A549 treated with dexamethasone at 1 μM for 4 hours (cell line): ENCODE data around the gene LHB. TPM values are rescaled to one million over a fixed set of nuclear protein-coding genes. Genes with fewer than 3 reads are reported as not detected.

ENCODE experiments used
- total RNA-seq: library from RNA; stranded (reverse); fragments of 200-300 nt; extraction: Qiagen RNA extraction; gene quantifications from 5 replicates; pipeline ENCODE4 v1.2.3, GENCODE V29; 2022

LHB gene
- 0.19 TPM in 1 of 5 replicates, not detected in the others for total RNA-seq

DNA sequence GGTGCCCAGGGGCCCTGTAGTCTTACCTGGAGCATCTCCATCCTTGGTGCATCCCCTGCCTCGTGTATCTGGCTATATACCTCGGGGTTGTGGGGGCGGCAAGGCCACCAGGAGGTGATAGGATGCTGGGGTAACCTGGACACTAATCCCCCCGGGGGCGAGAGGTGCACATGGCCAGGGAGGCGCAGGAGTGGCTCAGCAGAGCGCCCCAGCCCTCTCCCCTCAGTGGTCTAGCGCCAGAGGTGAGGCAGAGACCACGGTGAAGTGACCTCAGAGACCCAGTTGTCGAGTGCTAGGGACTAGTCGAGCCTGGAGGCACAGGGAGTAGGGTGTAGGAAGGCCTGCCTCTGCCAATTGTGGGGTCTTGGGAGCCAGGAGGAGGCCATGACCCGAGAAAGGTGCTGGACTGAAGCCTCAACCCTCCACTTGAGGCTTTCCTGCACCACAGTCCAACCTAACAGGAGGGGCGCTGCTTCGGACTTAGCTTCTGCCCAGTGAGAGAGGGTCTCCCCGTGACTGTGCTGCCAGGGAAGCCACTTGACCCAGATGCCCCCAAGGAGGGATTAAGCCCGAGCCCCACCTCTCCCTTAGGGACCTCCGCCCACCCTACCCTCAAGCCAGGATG, at the start of gene LHB:
TSS of gene LHB (minus strand) at position 51 of the 625 bp plus-strand sequence. CDS start at position 41, 10 bp downstream.

GRCh38 chr19:49064768-49065611, 48.1 kb upstream of the LHB start, which contains the start of gene NTF4:
Gene NTF4 (minus strand): TSS chr19:49064818. CDS start chr19:49061997, 2,821 bp downstream.

DNA sequence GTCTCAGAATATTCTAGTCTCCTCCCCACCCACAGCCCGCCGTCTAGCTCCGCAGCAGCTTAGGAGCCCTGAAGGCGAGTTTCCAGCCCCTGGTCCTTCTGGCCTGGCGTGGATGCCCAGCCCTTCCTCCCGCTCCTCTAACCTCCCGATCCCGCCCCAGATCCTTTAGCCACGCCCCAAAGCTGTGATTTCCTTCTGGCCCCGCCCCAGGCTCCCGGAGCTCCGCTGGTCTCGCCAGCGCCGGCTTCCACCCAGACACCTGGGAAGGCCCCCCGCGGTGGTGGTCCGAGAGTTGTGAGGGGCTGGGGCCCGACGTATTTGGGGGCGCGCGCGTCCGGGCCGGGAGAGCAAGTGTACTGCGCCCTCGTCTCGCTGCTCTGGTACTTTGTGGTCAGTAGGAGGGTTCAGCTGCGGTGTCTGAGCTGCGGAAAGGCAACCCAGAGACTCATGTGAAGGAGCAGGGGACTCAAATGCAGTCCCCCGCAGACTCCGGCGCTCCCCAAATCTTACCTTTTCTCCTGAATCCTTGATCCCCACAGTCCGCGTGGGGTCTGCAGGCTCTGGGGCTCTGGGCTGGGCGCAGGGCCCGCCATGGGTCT, 40.8 kb upstream of the LHB start, which contains the start of gene CGB7:
TSS of gene CGB7 (minus strand) at position 114 of the 599 bp plus-strand sequence. CDS start 2,374 bp downstream, outside the sequence.

DNA sequence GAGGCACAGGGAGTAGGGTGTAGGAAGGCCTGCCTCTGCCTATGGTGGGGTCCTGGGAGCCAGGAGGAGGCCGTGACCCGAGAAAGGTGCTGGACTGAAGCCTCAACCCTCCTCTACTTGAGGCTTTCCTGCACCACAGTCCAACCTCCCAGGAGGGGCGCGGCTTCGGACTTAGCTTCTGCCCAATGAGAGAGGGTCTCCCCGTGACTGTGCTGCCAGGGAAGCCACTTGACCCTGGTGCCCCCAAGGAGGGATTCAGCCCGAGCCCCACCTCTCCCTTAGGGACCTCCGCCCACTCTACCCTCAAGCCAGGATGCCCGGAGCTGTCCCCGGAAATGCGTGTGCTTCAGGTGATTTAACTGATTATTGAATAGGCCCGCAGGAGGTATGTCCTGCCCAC, 32.1 kb upstream of the LHB start, which contains the start of gene CGB8:
TSS of gene CGB8 (minus strand) at position 101 of the 400 bp plus-strand sequence. CDS start 372 bp downstream, outside the sequence.

GRCh38 chr19:49043548-49043947, 26.7 kb upstream of the LHB start, which contains the start of gene CGB5:
Gene CGB5 (plus strand): TSS chr19:49043848. CDS start chr19:49044210, 362 bp downstream.

GRCh38 chr19:49036815-49037214, 19.9 kb upstream of the LHB start, which contains the start of gene CGB1:
Gene CGB1 (minus strand): TSS chr19:49036895. CDS start chr19:49036711, 184 bp downstream.

DNA sequence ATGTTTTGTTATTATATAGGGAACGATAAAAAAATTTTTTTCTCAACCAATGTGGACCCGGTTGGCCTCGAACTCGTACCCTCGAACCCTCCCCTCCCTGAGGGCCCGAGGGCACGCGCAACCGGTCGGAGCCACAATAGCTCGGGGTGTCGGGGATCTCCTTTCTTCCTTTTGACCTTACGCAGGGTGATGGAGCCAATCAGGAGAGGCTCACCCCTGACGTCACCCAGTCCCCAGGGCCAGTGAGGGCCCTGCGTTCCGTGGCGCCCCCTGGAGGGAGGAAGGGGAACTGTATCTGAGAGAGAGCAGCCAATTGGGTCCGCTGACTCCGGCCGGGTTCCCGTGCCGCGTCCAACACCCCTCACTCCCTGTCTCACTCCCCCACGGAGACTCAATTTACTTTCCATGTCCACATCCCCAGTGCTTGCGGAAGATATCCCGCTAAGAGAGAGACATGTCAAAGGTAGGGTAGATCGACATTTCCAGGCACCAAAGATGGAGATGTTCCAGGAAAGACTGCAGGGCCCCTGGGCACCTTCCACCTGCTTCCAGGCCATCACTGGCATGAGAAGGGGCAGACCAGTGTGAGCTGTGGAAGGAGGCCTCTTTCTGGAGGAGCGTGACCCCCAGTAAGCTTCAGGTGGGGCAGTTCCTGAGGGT, 14.9 kb upstream of the LHB start, which contains the start of gene CGB2:
TSS of gene CGB2 (plus strand) at position 249 of the 660 bp plus-strand sequence. CDS start at position 455, 206 bp downstream.

DNA sequence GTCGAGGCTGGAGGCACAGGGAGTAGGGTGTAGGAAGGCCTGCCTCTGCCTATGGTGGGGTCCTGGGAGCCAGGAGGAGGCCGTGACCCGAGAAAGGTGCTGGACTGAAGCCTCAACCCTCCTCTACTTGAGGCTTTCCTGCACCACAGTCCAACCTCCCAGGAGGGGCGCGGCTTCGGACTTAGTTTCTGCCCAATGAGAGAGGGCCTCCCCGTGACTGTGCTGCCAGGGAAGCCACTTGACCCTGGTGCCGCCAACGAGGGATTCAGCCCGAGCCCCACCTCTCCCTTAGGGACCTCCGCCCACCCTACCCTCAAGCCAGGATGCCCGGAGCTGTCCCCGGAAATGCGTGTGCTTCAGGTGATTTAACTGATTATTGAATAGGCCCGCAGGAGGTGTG, 7.3 kb upstream of the LHB start, which contains the start of gene CGB3:
TSS of gene CGB3 (minus strand) at position 101 of the 400 bp plus-strand sequence. CDS start 362 bp downstream, outside the sequence.

GRCh38 chr19:48993175-48994034, 23.5 kb downstream of the LHB start, which contains the start of the genes GYS1 and RUVBL2:
Gene GYS1 (minus strand): TSS chr19:48993309. CDS start chr19:48993112, 197 bp downstream.
Gene RUVBL2 (plus strand): TSS chr19:48993887. CDS start chr19:48993912, 25 bp downstream.

Other genes starting within 250 kb of the LHB start
- gene BCAT2, start 206.1 kb downstream of the LHB start, total RNA-seq, result 48.8 to 56.6 TPM (median 56.3 TPM) in 5 replicates
- 12.1 to 15.5 TPM (median 13.1 TPM) in 5 replicates for gene HSD17B14, start 180.6 kb downstream of the LHB start, total RNA-seq
- gene PLEKHA4, start 148.5 kb downstream of the LHB start, total RNA-seq, result 1.3 to 1.5 TPM (median 1.4 TPM) in 5 replicates
- 76.6 to 102 TPM (median 92.1 TPM) in 5 replicates for gene PPP1R15A, start 144.7 kb downstream of the LHB start, total RNA-seq
- not detected in 5 replicates for gene TULP2, start 118.3 kb downstream of the LHB start, total RNA-seq
- 182 to 210 TPM (median 199 TPM) in 5 replicates for gene NUCB1, start 116.8 kb downstream of the LHB start, total RNA-seq
- 0.62 to 1.5 TPM (median 1.2 TPM) in 5 replicates for gene DHDH, start 83.4 kb downstream of the LHB start, total RNA-seq
- gene BAX, start 62.2 kb downstream of the LHB start, total RNA-seq, result 254 to 381 TPM (median 326 TPM) in 5 replicates
- gene FTL, start 51.8 kb downstream of the LHB start, total RNA-seq, result 16,748 to 23,741 TPM (median 18,953 TPM) in 5 replicates
- 17.3 to 24.3 TPM (median 21.1 TPM) in 5 replicates for gene GYS1, start 23.8 kb downstream of the LHB start, total RNA-seq
- gene RUVBL2, start 23.2 kb downstream of the LHB start, total RNA-seq, result 224 to 281 TPM (median 256 TPM) in 5 replicates
- gene CGB3, start 7.2 kb upstream of the LHB start, total RNA-seq, result not detected in 5 replicates
- gene CGB2, start 14.8 kb upstream of the LHB start, total RNA-seq, result 0.12 to 0.36 TPM (median 0.24 TPM) in 4 of 5 replicates, not detected in the other
- gene CGB1, start 19.8 kb upstream of the LHB start, total RNA-seq, result 0.14 TPM in 1 of 5 replicates, not detected in the others
- gene CGB5, start 26.8 kb upstream of the LHB start, total RNA-seq, result 0.20 to 0.72 TPM (median 0.42 TPM) in 4 of 5 replicates, not detected in the other
- 1.5 to 3.0 TPM (median 2.7 TPM) in 5 replicates for gene CGB8, start 32.0 kb upstream of the LHB start, total RNA-seq
- gene CGB7, start 40.7 kb upstream of the LHB start, total RNA-seq, result 0.23 to 0.86 TPM (median 0.45 TPM) in 5 replicates
- 0.24 to 0.75 TPM (median 0.67 TPM) in 5 replicates for gene NTF4, start 47.7 kb upstream of the LHB start, total RNA-seq
- not detected in 5 replicates for gene KCNA7, start 55.6 kb upstream of the LHB start, total RNA-seq
- gene SNRNP70, start 68.4 kb upstream of the LHB start, total RNA-seq, result 256 to 381 TPM (median 350 TPM) in 5 replicates
- gene LIN7B, start 97.3 kb upstream of the LHB start, total RNA-seq, result 3.6 to 9.0 TPM (median 6.9 TPM) in 5 replicates
- 0.82 to 1.9 TPM (median 1.3 TPM) in 5 replicates for gene C19orf73, start 102.1 kb upstream of the LHB start, total RNA-seq
- 4.2 to 6.2 TPM (median 5.9 TPM) in 5 replicates for gene PPFIA3, start 102.5 kb upstream of the LHB start, total RNA-seq
- gene HRC, start 138.3 kb upstream of the LHB start, total RNA-seq, result not detected in 5 replicates
- 6.5 to 11.6 TPM (median 8.7 TPM) in 5 replicates for gene TRPM4, start 140.7 kb upstream of the LHB start, total RNA-seq